Measurements from ENCODE around the gene TPCN2.

DNA sequence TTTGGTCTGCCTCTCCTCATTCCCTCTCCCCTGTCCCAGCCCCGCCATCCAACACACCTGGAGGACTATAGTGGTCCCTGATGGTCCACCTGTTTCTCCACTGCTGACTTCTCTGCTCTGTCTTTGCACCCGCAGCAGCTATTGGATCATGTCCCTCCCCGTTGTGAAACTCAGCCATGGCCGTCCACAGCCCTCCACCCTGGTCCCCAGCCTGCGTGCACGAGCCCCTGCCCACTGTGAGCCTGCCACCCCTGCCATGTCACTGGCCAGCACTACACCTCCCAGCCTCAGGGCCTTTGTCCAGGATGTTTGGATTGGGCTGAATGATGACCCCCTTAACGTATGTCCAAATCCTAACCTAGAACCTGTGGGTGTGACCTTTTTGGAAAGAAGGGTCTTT, 59.3 kb downstream of the TPCN2 start:
- TF ChIP-seq, protein P1, sequence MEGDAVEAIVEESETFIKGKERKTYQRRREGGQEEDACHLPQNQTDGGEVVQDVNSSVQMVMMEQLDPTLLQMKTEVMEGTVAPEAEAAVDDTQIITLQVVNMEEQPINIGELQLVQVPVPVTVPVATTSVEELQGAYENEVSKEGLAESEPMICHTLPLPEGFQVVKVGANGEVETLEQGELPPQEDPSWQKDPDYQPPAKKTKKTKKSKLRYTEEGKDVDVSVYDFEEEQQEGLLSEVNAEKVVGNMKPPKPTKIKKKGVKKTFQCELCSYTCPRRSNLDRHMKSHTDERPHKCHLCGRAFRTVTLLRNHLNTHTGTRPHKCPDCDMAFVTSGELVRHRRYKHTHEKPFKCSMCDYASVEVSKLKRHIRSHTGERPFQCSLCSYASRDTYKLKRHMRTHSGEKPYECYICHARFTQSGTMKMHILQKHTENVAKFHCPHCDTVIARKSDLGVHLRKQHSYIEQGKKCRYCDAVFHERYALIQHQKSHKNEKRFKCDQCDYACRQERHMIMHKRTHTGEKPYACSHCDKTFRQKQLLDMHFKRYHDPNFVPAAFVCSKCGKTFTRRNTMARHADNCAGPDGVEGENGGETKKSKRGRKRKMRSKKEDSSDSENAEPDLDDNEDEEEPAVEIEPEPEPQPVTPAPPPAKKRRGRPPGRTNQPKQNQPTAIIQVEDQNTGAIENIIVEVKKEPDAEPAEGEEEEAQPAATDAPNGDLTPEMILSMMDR (IDR thresholded peaks at IDR 0.05): no peak
- TF ChIP-seq POLR2A (IDR thresholded peaks at IDR 0.05): no peak
